Bronchus fibroblast of lung (primary cell): ENCODE results near the gene PLD5. TPM values are rescaled to one million over a fixed set of nuclear protein-coding genes. Genes with fewer than 3 reads are reported as not detected.

ENCODE experiments used
- total RNA-seq: library from RNA; depleted of rRNA; stranded (reverse); fragments of >200 nt; gene quantifications from 2 replicates; pipeline ENCODE4 v1.2.3, GENCODE V29; 2015

Gene PLD5
- total RNA-seq: under 0.01 and 0.15 TPM in 2 replicates

GRCh38 chr1:242524571-242525359 is at the start of gene PLD5:
Gene PLD5 (minus strand): TSS chr1:242524697.

